Activated CD4-positive, alpha-beta T cell treated with anti-CD3 and anti-CD28 coated beads, Interleukin-2, amount 50 U/mL, for 1 hour (primary cell): ENCODE data around the gene ZNF407.

ENCODE experiments used
- DNase-seq: peaks from one replicate; pipeline ENCODE4 v3.0.0-alpha.2; 2020

Gene ZNF407

GRCh38 chr18:74793746-74794145 is 196.1 kb downstream of the ZNF407 start:
- no peak for DNase-seq

GRCh38 chr18:74795751-74796150 is 198.1 kb downstream of the ZNF407 start:
- no peak for DNase-seq

- DNase-seq = no peak
These were observed 198.5 kb downstream of the ZNF407 start for GRCh38 chr18:74796211-74796610.

GRCh38 chr18:74796841-74797576 is 199.3 kb downstream of the ZNF407 start:
- no peak for DNase-seq

- no peak for DNase-seq
These were observed 200.0 kb downstream of the ZNF407 start for GRCh38 chr18:74797577-74798151.

- DNase-seq = no peak
These were observed 201.9 kb downstream of the ZNF407 start for GRCh38 chr18:74799542-74799941.

GRCh38 chr18:74800098-74800497 is 202.4 kb downstream of the ZNF407 start:
- no peak for DNase-seq

- no peak for DNase-seq
These were observed 205.4 kb downstream of the ZNF407 start for GRCh38 chr18:74803117-74803516.

- DNase-seq = no peak
These were observed 206.1 kb downstream of the ZNF407 start for GRCh38 chr18:74803769-74804168.

GRCh38 chr18:74804677-74805076 is 207.0 kb downstream of the ZNF407 start:
- no peak for DNase-seq

GRCh38 chr18:74806073-74806472 is 208.4 kb downstream of the ZNF407 start:
- no peak for DNase-seq

- DNase-seq = no peak
These were observed 209.2 kb downstream of the ZNF407 start for GRCh38 chr18:74806700-74807416.

GRCh38 chr18:74817576-74817975 is 219.9 kb downstream of the ZNF407 start:
- DNase-seq = no peak

GRCh38 chr18:74818516-74819175 is 221.0 kb downstream of the ZNF407 start:
- DNase-seq = no peak

GRCh38 chr18:74819433-74820059 is 221.9 kb downstream of the ZNF407 start:
- DNase-seq = no peak

GRCh38 chr18:74820160-74820780 is 222.6 kb downstream of the ZNF407 start:
- no peak for DNase-seq

GRCh38 chr18:74825460-74825859 is 227.8 kb downstream of the ZNF407 start:
- no peak for DNase-seq

GRCh38 chr18:74826572-74826971 is 228.9 kb downstream of the ZNF407 start:
- DNase-seq = no peak

- no peak for DNase-seq
These were observed 230.5 kb downstream of the ZNF407 start for GRCh38 chr18:74828200-74828599.

- DNase-seq = no peak
These were observed 234.0 kb downstream of the ZNF407 start for GRCh38 chr18:74831571-74832250.

- no peak for DNase-seq
These were observed 234.7 kb downstream of the ZNF407 start for GRCh38 chr18:74832381-74832780.

GRCh38 chr18:74832999-74833398 is 235.3 kb downstream of the ZNF407 start:
- DNase-seq = no peak
